ENCODE results near the gene PITPNM2.

PITPNM2 gene

GRCh38 chr12:123145211-123145610 lies 5.7 kb downstream of the PITPNM2 start:
- no peak for DNase-seq (ENCODE audit: low read depth in 2 of 2, low spot score in 1 of 2)

GRCh38 chr12:123143736-123144461 lies 7.0 kb downstream of the PITPNM2 start:
- no peak for DNase-seq (ENCODE audit: low read depth in 2 of 2, low spot score in 1 of 2)

GRCh38 chr12:123142921-123143735 lies 7.8 kb downstream of the PITPNM2 start:
- no peak for DNase-seq (ENCODE audit: low read depth in 2 of 2, low spot score in 1 of 2)

DNA sequence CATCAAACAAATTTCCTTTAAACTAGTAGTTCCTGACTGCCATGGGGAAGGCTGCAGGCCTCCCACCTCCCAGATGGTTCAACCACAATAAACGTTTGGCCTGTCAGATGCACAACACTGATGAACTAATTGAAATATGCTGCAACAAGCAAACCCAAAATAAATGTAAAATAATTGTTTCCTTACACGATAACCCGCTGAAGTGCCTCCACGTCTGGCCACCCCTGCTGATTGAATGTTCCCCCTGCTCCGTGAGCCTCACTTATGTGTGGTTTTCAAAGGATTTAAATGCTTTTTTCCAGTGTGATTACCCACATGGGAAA lies 8.4 kb downstream of the PITPNM2 start:
- DNase-seq (ENCODE audit: low read depth in 2 of 2, low spot score in 1 of 2), result no peak

GRCh38 chr12:123141615-123142517 lies 9.0 kb downstream of the PITPNM2 start:
- DNase-seq (ENCODE audit: low read depth in 2 of 2, low spot score in 1 of 2), result no peak

GRCh38 chr12:123140676-123141614 lies 9.9 kb downstream of the PITPNM2 start:
- no peak for DNase-seq (ENCODE audit: low read depth in 2 of 2, low spot score in 1 of 2)

DNA sequence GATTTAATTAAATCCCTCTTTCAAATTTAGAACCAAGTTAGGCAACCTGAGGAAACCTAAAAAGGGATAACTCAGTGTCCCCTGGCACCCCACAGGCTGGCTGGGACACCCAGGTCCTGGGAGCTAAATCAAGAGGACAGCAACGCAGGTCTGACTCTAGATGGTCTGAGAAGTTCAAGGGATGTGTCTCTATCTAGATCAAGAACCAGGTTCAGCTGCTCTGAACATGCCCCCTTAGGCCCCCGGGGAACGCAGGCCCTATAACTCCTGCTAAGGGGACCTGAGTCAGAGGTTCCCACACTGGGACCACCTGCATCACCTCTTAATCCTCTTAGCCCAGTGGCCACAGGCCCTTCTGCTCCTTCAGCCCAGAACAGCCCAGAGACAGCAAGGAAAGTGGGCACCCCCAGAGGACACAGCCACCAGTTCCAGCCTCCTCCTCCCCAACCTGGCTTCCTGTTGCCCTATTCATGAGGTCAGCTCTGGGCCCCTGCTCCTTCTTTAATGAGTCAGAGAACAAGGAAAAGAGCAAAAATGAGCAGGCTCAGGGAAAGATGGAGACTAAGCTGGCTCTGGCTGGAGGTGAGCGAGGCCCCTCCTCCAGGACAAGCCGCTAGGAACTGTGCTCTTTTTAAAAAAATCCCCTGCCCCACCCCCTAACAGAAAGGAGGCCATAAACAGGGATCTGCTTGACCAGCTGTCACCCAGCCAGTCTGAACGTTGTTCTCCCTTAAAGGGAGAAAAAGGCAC lies 10.8 kb downstream of the PITPNM2 start:
- DNase-seq (ENCODE audit: low read depth in 2 of 2, low spot score in 1 of 2), result no peak

DNA sequence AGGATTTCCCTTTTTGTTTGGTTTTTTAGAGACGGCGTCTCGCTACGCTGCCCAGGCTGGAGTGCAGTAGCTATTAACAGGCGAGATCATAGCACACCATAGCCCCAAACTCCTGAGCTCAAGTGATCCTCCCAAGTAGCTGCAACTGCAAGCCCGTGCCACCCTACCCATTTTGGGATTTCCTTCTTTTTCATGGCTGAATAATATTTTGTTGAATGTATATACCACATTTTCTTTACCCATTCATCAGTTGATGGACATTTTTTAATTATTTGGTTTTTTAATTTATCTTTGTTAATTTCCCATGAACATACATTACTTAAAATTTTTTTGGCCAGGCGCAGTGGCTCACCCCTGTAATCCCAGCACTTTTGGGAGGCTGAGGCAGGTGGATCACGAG lies 15.2 kb downstream of the PITPNM2 start:
- no peak for DNase-seq (ENCODE audit: low read depth in 2 of 2, low spot score in 1 of 2)

GRCh38 chr12:123134826-123135225 lies 16.1 kb downstream of the PITPNM2 start:
- DNase-seq (ENCODE audit: low read depth in 2 of 2, low spot score in 1 of 2), result no peak

DNA sequence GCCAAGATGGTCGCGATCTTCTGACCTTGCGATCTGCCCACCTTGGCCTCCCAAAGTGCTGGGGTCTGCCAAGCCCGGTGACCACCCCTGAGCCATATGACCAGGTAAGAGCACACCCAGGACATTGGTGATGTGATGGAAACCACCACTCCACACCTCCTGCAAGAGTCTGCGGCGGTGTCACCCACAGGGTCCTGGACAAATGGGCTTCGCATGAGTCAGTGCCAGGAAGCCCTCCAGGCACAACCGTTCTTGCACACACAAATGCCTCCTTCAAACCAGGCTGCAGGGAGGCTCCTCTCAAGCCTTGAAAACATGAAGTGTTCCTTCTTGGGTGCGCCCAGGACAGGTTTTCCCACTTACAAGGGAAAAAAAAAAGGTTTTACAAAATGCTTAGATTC lies 16.6 kb downstream of the PITPNM2 start:
- DNase-seq (ENCODE audit: low read depth in 2 of 2, low spot score in 1 of 2), result no peak

DNA sequence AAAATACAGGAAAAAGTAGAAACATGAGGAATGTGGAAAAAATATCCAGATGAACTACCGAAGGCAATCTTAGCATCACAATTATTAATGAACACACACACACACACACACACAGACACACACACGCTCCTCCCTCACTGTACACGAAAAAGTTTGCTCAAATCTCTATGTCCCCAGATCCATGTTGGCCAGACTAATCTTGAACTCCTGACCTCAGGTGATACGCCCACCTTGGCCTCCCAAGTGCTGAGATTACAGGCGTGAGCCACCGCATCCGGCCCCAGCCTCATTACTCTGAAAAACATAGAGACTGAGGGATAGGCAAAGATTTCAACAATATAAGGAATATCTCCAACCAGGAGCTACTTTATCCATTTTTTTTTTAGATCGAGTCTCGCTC lies 17.2 kb downstream of the PITPNM2 start:
- no peak for DNase-seq (ENCODE audit: low read depth in 2 of 2, low spot score in 1 of 2)

DNA sequence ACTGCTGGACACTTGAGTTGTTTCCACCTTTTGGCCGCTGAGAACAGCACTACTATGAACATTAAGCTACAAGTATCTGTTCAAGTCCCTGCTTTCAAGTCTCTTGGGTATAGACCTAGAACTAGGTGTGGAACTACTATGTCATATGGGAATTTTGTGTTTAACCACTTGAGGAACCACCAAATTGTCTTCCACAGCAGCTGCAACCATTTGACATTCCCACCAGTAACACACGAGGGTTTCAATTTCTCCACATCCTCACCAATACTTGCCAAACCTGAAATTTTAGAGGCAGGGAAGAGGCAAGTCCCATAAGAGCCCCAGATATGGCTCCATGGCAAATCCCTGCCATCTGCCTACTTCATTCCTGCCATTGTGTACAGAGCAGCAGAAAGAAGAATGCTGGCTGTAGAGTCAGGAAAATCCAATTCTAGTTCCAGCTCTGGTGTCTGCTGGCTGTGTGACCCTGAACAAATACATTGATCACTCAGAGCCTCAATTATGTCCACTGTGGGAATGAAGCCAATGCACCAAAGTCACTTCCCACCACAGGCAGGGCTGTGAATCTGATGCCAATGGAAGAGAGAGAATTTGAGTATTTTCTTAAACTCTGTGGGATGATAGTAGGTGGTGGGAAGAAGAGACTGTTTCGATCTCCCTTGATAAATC lies 17.8 kb downstream of the PITPNM2 start:
- DNase-seq (ENCODE audit: low read depth in 2 of 2, low spot score in 1 of 2), result no peak

DNA sequence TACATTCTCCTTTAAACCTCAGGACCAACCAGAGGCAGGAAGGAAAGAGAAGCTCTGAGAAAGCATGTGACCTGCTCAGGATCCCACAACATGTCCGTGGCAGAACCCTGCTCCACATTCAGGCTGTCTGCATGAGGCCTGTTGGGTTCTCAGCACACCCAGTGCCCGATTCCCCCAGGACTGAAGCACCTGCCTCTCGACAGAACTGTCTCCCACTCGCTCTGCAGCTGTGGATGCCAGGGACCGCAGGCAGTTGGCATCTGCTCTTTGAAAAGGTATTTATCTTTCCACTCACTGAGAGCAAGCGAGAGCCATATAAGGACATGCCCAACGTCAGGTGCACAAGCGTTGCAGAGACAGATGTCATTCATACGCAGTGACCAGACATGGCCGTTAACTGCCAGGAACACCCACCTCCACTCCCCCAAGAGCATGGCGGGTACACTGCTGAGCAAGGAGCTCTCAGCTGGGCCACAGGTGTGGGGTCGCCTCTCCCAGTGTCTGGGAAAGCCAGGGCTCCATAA lies 18.9 kb downstream of the PITPNM2 start:
- DNase-seq (ENCODE audit: low read depth in 2 of 2, low spot score in 1 of 2), result no peak

- DNase-seq (ENCODE audit: low read depth in 2 of 2, low spot score in 1 of 2), result no peak
Measured at GRCh38 chr12:123131291-123131832, 19.5 kb downstream of the PITPNM2 start.

DNA sequence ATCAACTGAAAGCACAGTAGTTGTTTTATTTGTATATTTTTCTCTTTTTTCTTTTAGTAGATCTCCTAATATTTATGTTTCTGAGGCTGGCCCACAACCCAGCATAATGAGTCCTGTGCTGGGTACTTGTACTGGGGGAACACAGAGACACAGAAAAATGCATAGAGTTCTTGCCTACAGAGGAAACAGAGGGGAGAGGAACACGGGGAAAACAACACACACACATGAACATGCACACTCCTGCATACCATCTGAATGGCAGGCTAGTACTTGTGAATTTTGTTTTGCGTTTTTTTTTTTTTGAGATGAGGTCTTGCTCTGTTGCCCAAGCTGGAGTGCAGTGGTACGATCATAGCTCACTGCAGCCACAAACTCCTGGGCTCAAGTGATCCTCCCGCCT lies 21.3 kb downstream of the PITPNM2 start:
- no peak for DNase-seq (ENCODE audit: low read depth in 2 of 2, low spot score in 1 of 2)

- no peak for DNase-seq (ENCODE audit: low read depth in 2 of 2, low spot score in 1 of 2)
Measured at GRCh38 chr12:123127182-123127495, 23.8 kb downstream of the PITPNM2 start.

- DNase-seq (ENCODE audit: low read depth in 2 of 2, low spot score in 1 of 2), result no peak
Measured at GRCh38 chr12:123126294-123127181, 24.4 kb downstream of the PITPNM2 start.

- no peak for DNase-seq (ENCODE audit: low read depth in 2 of 2, low spot score in 1 of 2)
Measured at GRCh38 chr12:123122626-123123025, 28.3 kb downstream of the PITPNM2 start.
